PFSK-1 (cell line): ENCODE results near the gene RASA3.

Source experiments
- FOXP2 ChIP-seq: optimal IDR thresholded peaks from 2 replicates; pipeline ENCODE3; 2011; ENCODE audit warnings: borderline replicate concordance, control low read depth, inconsistent platforms; ENCODE audit not compliant: insufficient read depth; ENCODE audit errors: extremely low read length, extremely low read depth
- POLR2AphosphoS5 ChIP-seq: IDR thresholded peaks from 2 replicates; pipeline ENCODE4 v1.6.1; 2012; ENCODE audit warnings: low read depth, mild to moderate bottlenecking, control low read depth, low read length, moderate library complexity
- REST ChIP-seq, 2 experiments: IDR thresholded peaks; 2 replicates each; pipeline versions ENCODE4 v1.6.1 to v1.8.0; 2011 to 2012; ENCODE audit warnings: low read depth in 2 of 2, low read length in 2 of 2, control low read depth in 1 of 2, inconsistent platforms in 1 of 2, mild to moderate bottlenecking in 1 of 2, moderate library complexity in 1 of 2; ENCODE audit not compliant: insufficient read depth in 1 of 2
- SIN3A ChIP-seq: IDR thresholded peaks from 2 replicates; pipeline ENCODE4 v1.6.1; 2012; ENCODE audit warnings: mild to moderate bottlenecking, low read length, moderate library complexity, borderline replicate concordance; ENCODE audit not compliant: insufficient read depth
- TAF1 ChIP-seq: IDR thresholded peaks from 2 replicates; pipeline ENCODE4 v1.6.1; 2012; ENCODE audit warnings: low read length, control low read depth, borderline replicate concordance; ENCODE audit not compliant: insufficient read depth

RASA3 gene

GRCh38 chr13:113952151-113952982 lies 180.1 kb downstream of the RASA3 start:
- TF ChIP-seq FOXP2 (no peak), TAF1 (no peak), POLR2AphosphoS5 (no peak), SIN3A (no peak), REST (IDR thresholded peaks at IDR 0.05; ENCODE audit: insufficient read depth in 1 of 2, low read depth in 2 of 2, low read length in 2 of 2) (no peak)

GRCh38 chr13:113951246-113951999 lies 181.0 kb downstream of the RASA3 start:
- TF ChIP-seq TAF1, result no peak
- TF ChIP-seq REST (IDR thresholded peaks at IDR 0.05; ENCODE audit: insufficient read depth in 1 of 2, low read depth in 2 of 2, low read length in 2 of 2), result peak in 1 of 2 experiments; percentile 72; a peak in 1 of 4 replicates
- no peak for TF ChIP-seq SIN3A
- no peak for TF ChIP-seq FOXP2
- no peak for TF ChIP-seq POLR2AphosphoS5

GRCh38 chr13:113950451-113951245 lies 181.8 kb downstream of the RASA3 start:
- TF ChIP-seq REST (IDR thresholded peaks at IDR 0.05; ENCODE audit: insufficient read depth in 1 of 2, low read depth in 2 of 2, low read length in 2 of 2) (no peak), TAF1 (no peak), SIN3A (no peak), FOXP2 (no peak), POLR2AphosphoS5 (no peak)

- TF ChIP-seq TAF1 (no peak), POLR2AphosphoS5 (no peak), SIN3A (no peak), REST (IDR thresholded peaks at IDR 0.05; ENCODE audit: insufficient read depth in 1 of 2, low read depth in 2 of 2, low read length in 2 of 2) (no peak), FOXP2 (no peak)
Observed at GRCh38 chr13:113949546-113949945, 182.9 kb downstream of the RASA3 start.
